Fibroblast of upper back skin (primary cell): Measurements from ENCODE around the gene QSOX2.

Source experiments
- DNase-seq: peaks from one replicate; pipeline ENCODE4 v3.0.0-alpha.2; 2013

Gene QSOX2

DNA sequence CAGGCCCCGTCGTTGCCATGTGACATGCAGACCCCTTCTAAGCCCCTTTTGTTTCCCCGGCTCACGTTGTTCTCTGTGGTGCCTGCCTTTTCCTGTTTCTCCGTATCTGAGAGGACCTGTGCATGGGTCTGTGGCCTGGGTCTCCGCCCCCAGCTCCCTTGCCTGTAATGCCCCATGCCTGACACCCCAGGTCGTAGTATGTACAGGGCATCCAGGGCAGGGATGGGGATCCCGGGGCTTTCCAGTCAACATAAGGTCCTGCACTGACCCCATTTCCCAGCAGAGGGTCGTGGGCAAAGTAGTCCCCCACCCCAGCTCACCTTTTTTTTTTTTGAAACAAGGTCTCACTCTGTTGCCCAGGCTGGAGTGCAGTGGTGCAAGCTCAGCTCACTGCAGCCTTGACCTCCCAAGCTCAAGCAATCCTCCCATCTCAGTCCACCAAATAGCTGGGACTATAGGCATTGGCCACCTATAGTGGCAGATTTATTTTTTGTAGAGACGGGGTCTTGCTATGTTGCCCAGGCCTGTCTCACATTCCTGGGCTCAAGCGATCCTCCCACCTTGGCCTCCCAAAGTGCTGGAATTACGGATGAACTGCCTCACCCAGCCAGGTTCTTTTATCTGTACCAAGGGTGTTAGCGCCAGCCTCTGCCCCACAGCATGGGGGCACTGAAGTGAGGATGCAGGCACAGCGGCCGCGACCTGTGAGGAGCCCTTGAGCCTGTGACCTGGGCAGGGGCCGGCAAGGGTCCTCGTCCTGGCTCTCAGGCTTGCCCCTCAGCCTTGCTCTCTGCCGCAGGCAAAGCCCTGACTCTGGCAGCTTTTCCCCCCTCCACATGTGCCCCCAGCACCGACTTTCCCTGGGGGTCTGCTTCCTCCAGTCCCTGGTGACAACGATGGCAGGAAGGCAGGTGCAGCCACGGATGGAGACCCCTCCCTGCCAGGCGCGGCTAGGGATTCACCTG, 19.1 kb upstream of the QSOX2 start:
- no peak for DNase-seq

DNA sequence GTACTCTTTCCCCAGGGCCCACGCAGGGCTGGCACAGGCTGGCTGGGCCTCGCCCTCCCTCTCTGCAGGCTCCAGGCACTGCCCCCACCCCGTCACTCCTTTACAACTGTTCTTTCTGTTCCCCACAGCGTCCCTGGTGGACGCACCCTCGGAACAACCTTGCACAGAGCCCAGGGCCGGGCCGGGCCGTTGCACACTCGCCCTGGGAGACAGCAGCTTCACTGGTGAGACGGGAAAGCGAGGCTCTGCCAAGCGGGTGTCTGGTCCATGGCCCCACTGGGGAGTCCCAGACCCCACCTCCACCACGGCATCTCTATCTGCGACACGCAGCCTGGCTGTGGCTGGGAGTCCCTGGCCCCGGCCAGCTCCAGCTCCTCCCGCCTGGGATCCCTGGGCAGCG, 18.4 kb upstream of the QSOX2 start:
- DNase-seq = no peak

DNA sequence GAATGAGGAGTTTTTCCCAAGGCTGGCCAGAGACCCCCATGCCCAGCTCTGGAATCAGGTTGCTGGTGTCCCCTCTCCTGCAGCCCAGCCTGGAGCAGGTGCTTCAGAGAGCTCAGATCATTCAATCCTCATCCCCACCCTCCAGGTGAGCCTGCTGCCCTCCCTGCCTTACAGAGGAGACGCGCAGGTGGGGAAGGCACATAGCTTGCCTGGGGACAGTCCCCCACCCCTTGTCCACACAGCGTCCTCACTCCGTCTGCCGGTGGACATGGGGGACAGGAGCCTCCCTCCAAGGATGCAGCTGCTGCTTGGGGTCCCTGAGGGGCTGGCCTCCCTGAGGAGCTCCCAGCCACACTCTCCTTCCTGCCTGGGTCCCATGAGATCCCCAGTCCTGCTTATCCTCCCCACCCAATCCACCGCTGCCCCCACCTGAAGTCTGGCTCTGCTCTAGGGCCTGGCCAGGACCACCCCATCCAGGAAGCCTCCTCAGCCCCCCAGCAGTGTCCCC, 17.1 kb upstream of the QSOX2 start:
- DNase-seq = no peak

DNA sequence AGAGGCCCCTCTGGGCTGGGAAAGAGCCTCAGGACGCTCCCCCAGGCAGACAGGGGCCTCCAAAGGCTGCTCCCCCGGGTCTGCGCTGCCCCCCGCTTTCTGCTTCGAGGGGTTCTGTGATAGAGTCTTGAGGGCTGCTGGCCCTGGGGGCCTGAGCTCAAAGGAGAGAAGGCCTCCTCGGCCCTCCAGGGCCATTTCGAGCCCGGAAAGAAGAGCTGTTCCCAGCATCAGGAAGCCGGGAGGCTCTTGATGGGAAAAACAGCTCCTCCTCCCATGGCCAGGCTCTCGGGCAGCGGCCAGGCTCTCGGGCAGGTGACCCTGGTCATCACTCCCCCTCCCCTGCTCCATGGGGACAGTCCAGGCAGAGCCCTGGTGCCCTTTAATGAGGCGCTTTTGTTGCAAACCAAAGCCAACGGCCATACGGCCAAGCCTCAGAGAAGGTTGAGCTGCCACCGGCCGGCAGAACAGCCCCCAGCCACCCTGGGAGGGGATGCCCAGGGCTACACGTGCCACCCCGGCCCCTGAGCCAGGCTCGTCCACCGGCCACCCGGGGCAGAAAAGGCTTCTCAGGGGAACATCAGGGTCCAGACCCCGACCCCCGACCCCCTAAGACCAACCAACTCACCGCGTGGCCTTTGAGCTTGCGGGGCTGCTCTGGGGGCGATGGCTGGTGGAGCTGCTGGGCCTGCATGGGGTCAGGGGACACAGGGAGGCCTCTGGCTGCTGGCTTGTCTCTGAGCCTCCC, 16.2 kb upstream of the QSOX2 start:
- DNase-seq = no peak

DNA sequence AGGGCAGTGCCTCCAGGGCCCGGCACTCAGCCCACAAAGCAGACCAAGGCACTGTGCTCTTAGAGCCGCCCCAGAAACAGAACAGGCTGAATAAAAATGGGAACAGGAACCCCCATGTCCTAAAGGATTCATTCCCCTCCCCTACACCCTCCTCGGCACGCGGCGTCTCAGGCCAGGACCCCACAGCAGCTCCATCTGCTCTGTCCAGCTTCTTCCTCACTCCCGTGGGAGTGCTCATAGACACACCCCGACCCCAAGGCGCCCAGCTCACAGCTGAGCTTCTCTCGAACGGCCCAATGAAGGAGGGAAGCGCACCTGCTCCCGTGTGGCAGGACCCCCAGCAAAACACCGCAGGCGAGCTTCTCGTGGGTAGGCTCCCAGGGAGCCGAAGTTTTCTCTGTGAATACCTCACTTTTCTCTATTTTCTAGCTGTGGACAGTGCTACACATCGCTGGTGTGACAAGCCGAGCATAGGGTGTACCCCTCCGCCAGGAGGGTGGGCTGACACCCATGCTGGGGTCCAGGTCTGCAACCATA, 15.4 kb upstream of the QSOX2 start:
- no peak for DNase-seq

DNA sequence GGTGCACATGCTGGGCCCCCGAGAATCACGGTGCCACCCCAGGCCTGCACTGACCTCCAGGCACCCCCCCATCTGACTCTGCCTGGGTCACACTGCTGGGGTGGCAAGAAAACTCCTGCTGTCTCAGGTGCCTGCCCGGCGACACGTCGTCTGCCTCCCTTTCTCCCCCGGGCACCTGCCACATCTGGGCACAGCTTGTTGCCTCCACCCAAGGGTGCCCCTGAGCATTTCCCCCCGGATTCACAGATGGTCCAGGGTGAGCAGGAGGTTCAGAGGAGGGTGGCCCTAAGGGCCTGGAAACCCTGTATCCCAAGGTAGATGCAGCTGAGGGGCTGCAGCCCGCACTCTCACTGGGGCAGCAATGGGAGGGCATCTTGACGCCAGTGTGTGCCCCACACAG, 14.9 kb upstream of the QSOX2 start:
- no peak for DNase-seq

DNA sequence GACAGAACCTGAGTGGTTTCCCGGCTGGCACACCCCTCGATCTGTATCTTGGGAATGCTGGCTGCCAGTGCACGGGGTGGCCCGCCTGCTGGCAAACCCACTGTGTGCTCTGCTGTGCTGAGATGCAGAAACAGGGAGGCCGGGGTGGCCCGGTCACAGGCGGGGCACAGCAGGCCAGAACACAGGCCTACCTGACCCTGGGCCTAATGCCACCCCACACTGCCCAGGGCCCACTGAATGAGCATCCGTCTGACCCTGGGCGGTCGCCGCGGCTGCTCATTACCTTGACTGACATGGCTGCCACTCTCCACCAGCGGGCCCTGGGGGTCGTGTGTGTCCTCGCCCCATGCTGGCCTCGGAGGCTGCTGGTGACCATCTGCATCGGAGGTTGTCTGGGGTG, 14.2 kb upstream of the QSOX2 start:
- no peak for DNase-seq

DNA sequence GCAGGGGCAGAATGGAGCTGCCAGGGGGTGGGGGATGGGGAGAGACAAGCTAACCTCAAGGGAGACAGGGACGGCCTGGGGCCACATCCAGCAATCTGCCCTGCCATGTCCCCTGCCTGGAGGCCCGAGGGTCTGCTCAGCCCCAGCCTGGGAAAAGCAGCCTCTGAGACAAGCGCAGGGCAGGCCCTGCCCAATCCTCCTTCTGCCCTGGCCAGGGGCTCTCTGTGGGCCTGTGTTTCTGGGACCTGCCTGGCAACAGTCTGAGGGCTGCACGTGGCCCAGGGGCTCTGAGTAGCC, 13.9 kb upstream of the QSOX2 start:
- no peak for DNase-seq

DNA sequence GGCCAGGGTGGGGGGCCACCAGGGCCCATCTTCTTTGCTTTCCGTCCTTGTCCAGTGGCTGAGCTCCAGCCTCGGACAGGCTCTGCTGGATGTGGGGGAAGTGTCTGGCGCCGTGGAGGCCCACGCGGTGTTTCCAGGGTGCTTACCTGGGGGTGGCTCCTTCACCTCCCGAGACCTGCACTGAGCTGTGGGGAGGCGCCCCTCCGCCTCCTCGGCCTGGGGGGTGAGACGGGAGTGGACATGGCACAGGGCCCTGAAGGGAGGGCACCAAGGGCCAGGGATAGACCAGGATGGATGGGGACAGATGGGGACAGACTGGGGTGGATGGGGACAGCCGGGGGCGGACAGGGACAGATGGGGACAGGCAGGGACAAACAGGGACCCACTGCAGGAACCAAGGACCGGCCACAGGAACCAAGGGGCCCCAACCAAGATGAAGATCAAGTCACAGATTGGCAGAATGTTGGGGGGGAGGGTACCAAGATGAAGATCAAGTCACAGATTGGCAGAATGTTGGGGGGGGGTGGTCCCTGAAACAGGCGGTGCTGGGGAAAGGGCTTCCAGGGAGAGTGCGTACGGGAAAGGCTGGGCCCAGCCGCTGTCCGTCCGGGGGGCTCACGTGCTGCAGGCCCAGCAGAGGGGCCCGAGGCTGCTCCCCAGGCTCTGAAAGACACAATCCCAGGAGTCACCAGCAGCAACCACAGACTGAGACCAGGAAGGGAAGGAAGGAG, 13.3 kb upstream of the QSOX2 start:
- no peak for DNase-seq

DNA sequence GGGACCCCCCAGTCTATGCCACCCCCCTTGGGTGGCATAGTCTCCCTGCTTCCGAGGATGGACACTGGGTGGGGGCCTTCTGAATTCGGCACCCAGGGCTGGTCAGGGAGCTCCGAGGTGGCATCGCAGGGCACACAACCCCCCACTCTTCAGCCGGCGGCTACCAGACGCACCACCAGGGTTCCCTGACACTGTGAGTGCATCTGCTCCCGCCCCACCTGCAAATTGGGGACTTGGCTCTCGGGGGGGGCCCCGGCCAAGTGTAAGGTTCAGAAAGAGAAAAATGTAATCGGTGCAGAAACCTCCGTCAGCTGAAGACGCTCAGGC, 12.7 kb upstream of the QSOX2 start:
- no peak for DNase-seq

DNA sequence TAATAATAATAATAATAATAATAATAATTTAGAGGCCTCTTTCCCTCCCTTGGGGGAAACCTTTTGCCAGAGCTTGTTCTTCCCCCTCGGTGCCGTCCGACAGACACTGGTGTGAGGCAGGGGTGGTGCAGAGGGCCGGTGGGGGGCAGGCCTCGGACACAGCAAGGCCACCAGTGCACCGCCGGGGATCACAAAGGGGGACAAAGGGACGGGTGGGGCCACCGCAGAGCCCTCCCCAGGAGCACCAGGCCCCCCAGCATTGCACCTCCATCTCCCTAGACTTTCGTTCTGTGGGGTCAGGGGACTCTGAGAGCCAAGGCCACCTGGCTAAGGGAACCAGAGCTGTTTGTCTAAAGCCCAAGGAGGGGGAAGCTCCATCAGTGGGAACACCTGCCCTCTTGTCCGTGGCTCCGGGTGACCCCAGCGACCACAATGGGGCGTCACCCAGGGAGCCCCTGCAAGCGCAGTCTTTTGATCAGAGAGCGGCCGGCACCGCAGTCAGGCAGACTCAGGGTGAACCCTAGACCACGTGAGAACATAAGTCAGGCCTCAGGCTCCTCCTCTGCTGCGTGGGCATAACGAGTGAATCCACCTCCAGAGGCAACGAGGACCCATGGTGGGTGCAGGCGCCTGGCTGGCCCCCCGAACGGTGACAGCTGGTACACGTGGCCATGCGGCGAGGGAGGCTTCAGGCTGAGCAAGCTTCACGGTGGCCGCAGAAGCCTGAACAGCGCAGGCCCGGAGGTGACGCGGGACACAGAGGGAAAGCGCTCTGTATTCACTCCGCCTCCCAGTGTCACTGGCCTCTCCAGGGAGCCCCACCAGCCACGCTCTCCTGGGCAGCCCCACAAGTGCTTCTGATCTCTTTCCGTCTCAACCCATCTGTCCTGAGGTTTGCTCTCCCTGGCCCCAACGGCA, 12.0 kb upstream of the QSOX2 start:
- no peak for DNase-seq

DNA sequence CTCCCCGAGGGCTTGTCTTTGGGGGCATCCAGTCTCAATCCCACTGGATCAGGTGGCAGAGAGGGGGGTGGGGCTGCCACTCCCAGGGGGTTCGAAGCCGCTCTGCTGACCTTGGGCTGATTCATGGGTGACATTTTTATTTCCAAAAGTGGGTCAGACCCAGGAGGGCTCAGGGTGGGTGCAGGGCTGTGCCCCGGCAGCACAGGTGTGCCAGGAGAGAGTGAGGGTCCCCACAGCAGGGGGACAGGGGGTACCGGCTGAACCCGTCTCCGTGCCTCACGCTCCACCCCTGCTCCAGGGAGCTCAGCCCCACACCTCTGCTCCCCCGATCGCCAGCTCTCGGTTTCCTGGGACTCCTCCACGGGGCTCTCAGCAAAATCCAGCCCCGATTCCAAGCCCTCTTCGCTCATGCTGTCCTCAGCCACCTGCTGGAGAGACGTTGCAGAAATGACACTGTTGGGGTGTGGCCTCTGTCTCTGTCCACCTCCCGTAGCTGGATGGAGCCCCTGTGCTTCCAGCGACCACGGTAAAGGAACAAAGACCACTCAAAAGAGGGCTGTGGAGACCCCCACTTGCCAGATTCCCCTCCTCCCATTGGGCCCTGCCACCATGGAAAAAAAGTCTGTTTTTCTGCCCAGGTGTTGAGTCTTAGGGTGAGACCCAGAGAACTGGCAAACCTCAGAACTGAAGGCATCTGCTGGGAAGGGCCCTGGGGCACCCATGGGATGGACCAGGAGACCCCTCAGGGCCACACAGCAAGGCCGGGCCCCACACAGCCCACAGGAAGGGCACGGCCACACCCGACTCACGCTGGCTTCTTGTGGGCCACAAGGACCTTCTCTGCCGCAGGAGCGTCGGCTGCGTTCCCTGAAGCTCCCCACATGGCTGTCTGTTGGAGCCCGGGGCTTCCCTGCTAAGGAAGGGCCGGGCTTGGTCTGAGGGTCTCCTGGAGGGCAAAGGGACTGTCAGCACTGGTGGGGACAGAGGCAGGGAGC, 10.6 kb upstream of the QSOX2 start:
- DNase-seq = no peak

DNA sequence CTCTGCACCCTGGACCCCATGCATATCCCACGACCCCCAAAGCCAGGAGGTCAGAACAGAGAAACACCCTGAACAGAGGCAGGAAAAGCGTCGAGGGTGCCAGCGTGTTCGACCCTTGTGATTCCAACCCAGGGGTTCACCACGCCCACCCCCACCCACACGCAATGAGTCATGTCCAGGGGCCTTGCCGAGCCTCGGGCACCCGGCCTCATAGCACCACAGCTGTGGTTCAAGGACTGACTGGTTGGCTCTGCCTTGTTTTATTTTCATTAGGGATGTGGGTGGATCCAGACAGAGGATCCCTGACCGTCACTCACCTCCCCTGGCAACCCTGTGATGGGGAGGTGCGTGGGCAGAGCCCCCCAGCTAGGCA, 9.5 kb upstream of the QSOX2 start:
- no peak for DNase-seq

DNA sequence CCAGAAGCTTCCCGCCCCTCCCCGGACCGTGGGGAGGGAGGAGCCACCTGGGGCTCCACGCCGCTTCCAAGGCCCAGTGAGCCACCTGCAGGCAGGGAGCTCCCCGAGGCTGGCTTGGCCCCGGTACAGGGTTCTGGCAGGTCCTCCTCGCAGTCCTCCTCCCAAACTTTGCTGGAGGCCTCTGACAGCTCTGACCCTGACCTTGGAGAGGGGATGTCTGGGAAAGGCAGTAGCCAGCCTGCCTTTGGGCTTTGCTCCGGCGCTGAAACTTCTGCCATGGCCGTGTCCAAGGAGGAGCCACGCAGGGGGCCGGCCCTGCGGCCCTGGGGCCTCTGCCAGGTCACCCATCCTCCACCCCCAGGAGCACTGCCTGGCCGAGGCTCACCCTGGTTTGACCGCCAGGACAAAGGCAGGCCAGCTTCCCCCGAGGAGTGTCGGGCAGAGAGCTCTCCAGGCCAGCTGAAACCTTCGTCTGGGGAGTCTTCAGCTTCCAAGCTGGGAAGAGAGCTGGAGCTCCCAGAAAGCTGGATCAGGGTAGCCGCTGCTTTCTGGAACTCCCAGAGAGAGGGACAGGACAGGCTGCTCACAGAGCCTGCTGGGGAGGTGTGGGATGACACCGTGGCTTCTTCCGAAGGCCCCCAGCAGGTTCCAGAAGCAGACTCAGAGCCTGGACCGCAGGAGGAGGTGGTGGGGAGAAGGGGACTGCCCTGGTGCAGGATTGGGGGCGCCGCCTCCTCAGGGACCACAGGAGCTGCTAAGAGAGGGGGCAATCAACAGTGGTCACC, 9.0 kb upstream of the QSOX2 start:
- DNase-seq = no peak

DNA sequence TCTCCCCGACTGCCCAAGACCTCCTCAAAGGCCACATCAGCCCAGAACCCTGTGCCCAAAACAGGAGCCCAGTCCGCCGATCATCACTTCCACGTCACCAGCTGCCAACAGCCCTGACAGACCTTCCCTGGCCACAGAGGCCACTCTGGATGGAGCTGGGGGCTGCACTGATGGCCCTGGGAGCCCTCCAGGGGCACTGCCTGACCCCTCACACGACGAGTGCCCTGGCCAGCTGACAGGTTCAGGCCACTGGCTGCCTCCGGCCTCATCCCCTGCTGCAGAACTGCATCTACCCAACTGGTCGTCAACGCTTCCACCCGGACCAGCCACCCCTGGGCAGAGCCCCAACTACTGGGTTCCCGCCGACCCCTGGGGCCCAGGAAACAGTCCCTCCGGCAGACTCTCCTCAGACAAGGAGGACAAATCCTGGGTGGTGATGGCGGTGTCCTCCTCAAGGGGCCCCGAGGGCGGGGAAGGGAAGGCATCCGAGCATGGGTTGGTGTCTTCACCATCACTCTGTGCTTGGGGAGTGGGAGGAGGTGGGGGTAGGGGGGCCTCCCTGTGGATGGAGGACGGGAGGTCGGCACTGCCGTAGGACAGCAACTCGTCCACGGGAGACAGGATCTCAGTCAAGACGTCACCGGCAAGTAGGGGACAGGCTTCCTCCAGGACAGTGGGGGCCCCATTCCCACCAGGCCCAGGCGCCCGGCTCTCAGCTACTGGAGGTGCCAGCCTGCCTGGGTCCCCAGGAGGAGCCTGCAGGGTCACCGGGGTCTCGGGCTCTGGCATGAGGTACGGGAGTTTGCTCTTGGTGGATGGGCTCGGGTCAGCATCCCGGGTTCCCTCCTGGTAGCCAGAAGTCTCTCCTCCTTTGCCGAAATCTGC, 7.9 kb upstream of the QSOX2 start:
- DNase-seq = no peak

DNA sequence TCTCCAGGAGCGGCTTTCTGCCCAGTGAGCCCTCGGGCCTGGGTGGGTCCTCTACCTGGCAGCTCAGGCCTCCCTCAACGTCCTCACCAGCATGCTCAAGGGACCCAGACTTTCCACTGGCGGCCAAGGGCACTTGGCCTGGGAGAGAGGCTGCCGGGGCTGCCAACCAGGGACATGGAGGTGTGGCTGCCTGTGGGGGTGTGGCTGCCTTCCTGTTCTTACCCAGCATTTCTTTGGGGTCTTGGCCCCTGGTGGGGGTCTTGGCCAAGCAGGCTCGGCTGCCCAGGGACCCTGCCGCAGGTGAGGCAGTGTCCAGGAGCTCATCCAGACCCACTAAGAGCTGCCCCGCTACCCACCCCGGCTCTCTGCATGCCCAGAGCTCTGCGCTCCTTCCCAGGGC, 7.2 kb upstream of the QSOX2 start:
- no peak for DNase-seq

DNA sequence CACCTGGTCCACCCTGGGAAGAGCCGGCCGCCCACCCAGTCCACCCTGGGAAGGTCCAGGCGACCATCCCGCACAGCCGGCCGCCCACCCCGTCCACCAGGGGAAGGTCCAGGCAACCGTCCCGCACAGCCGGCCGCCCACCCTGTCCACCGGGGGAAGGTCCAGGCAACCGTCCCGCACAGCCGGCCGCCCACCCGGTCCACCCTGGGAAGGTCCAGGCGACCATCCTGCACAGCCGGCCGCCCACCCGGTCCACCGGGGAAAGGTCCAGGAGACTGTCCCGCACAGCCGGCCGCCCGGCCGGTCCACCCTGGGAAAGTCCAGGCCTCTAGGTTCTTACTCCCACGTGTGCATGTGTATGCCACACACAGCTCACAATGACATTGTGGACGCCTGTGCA, 6.7 kb upstream of the QSOX2 start:
- no peak for DNase-seq

DNA sequence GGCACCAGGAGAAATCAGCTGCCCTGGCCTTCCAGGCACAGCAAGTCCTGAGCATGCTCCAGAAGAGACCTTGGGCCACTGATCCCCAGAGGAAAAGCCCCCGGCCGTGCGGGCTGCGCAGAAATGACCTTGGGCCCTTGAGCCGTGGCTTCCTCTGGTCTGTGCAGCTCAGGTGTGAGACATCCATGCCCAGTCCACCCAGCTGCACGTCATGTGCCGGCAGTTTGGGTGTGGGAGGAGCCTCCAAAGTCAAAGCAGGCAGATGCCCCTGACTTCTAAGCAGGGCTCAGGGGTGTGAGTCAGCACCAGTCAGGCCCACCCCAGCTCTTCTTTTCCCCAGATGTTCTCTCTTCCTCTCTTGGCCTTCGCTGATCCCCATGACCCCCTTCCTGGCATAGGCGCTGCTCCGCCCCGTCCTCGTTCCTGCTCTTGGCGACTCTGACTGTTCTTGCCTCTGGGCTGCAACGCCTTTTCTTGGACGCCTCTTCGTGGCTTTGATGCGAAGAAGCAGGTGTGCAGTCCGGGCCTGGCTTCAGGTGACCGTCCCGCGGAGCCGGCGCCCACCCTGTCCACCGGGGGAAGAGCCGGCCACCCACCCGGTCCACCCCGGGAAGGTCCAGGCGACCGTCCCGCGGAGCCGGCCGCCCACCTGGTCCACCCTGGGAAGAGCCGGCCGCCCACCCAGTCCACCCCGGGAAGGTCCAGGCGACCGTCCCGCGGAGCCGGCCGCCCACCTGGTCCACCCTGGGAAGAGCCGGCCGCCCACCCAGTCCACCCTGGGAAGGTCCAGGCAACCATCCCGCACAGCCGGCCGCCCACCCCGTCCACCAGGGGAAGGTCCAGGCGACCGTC, 5.9 kb upstream of the QSOX2 start:
- no peak for DNase-seq
